Activated CD4-positive, alpha-beta T cell treated with anti-CD3 and anti-CD28 coated beads, Interleukin-2, amount 50 U/mL, for 16 hours (primary cell): ENCODE data around the gene MTHFR.

ENCODE experiments used
- DNase-seq: peaks from one replicate; pipeline ENCODE4 v3.0.0-alpha.2; 2020

MTHFR gene

GRCh38 chr1:11751087-11751486 lies 54.7 kb downstream of the MTHFR start:
- DNase-seq = no peak

- no peak for DNase-seq
These were observed 55.8 kb downstream of the MTHFR start for GRCh38 chr1:11749996-11750395.

GRCh38 chr1:11749203-11749689 lies 56.5 kb downstream of the MTHFR start:
- peak; percentile 87 for DNase-seq

GRCh38 chr1:11748294-11749202 lies 57.2 kb downstream of the MTHFR start:
- no peak for DNase-seq

- no peak for DNase-seq
These were observed 58.8 kb downstream of the MTHFR start for GRCh38 chr1:11746795-11747487.

- no peak for DNase-seq
These were observed 59.7 kb downstream of the MTHFR start for GRCh38 chr1:11746092-11746491.

- DNase-seq = no peak
These were observed 61.5 kb downstream of the MTHFR start for GRCh38 chr1:11744287-11744686.

- no peak for DNase-seq
These were observed 63.7 kb downstream of the MTHFR start for GRCh38 chr1:11741919-11742558.

GRCh38 chr1:11741482-11741881 lies 64.3 kb downstream of the MTHFR start:
- DNase-seq = no peak

GRCh38 chr1:11740258-11741192 lies 65.2 kb downstream of the MTHFR start:
- DNase-seq = peak; percentile 79

- no peak for DNase-seq
These were observed 67.0 kb downstream of the MTHFR start for GRCh38 chr1:11738783-11739182.

- DNase-seq = no peak
These were observed 67.7 kb downstream of the MTHFR start for GRCh38 chr1:11738096-11738495.

GRCh38 chr1:11736746-11737639 lies 68.8 kb downstream of the MTHFR start:
- DNase-seq = peak; percentile 63

- DNase-seq = peak; percentile 92
These were observed 69.7 kb downstream of the MTHFR start, which contains the start of gene AGTRAP for GRCh38 chr1:11735854-11736745. TSS of gene AGTRAP (plus strand) at chr1:11736136. CDS start at chr1:11736209, 73 bp downstream.
